ENCODE data around the gene ACSL5.
"Not testable (repeated sequence)": the region's sequence is repeated elsewhere in the genome, so short reads cannot be mapped to it uniquely, and the experiment has no call there.

ACSL5 gene

DNA sequence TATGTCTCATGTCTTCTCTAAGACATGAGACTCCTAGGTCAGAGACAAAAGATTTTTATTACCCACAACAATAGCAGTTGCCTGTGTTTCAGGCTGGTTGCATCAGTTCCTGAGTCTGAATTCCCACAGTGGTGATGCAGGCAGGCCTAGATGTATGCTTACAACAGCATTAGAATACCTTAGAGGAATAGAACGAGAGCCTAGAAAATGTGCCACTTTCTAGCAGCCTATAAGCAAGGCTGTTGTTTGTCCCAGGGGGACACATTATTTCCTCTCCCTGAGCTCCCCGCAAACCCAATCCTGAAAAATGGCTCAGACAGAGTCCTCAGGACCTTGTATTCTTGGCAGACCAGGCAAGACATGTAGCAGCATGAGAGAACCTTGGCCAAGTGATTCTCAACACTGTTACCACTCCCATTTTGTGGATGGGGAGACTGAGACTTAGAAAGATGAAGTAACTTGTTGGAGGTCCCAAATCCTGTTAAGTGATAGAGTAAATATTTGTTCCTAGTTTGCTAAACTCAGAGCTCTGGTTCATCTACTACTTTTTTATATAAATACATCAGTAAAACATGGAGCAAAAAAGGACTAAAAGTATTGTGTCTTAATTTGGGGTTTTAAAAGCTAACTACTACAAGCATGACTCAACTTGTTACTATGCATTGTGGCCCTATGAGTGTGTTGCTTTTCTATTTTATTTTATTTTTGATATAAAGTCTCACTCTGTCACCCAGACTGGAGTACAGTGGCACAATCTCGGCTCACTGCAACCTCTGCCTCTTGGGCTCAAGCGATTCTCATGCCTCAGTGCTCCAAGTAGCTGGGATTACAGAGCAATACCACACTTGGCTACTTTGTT lies 87.3 kb downstream of the ACSL5 start:
- DNase-seq (ENCODE audit: low read depth) = no peak

DNA sequence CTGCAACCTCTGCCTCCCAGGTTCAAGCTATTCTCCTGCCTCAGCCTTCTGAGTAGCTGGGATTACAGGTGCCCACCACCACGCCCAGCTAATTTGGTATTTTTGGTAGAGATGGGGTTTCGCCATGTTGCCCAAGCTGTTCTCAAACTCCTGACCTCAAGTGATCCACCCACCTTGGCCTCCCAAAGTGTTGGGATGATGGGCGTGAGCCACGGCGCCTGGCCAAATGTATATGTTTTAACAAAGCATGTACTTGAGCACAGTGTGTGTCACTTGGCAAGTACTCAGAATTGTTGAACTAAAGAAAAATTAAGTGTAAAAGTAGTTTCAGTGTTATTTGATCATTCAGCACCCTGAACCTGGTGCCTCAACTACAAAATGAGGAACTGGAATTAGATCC lies 90.2 kb downstream of the ACSL5 start:
- DNase-seq (ENCODE audit: low read depth) = not testable (repeated sequence)

DNA sequence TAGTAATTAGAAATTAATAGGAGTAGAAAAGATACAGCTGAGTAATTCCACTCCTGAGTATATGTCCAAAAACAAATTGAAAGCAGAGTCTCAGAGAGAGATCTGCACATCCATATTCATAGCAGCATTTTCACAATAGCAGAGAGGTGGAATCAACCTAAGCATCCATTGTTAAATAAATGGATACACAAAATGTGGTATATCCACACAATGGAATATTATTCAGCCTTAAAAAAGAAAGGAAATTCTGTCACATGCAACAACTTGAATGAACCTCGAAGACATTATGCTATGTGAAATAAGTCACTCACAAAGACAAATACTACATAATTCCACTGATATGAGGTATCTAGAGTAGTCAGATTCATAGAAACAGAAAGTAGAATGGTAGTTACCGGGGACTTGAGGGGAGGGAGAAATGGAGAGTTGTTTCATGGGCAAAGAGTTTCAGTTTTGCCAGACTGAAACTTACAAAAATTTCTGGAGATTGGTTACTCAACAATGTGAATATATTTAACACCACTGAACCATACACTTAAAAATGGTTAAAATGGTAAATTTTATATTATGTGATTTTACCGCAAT lies 91.5 kb downstream of the ACSL5 start:
- no peak for DNase-seq (ENCODE audit: low read depth)

DNA sequence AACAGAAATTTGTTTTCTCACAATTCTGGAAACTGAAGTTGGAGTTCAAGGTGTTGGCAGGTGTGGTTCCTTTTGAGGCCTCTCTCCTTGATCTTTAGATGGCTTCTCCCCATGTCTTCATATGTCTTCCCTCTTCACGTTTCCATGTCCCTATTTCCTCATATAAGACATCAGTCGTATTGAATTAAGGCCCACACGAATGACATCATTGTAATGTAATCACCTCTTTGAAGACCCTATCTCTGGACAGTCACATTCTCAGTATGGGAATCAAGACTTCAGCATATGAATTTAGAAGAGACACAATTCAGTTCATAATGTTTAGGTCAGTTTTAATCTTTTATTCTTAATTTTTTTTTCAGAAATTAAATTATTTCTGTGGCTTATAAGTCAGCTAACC lies 92.9 kb downstream of the ACSL5 start:
- DNase-seq (ENCODE audit: low read depth) = no peak

DNA sequence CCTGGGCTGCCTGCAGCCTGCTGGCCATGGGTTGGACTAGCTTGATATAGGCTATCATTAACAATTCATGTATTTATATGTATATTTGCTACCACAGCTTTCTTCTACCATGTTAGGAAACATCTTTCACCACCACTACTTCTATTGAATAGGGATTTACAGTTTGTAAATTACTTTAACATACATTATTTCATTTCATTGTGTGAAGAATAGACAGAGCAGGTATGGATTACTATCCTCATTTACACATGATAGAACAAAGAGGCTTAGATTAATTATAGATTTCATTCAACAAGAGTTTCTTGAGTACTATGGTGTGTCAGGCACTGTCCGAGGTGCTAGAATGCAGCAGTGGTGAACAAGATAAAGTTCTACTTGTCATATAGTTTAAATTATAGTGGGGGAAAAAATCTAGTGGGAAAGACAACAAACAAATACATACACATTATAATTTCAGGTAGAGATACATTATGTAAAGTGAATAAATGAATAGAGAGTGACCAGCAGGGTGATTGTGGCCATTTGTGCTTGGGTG lies 93.7 kb downstream of the ACSL5 start:
- no peak for DNase-seq (ENCODE audit: low read depth)

DNA sequence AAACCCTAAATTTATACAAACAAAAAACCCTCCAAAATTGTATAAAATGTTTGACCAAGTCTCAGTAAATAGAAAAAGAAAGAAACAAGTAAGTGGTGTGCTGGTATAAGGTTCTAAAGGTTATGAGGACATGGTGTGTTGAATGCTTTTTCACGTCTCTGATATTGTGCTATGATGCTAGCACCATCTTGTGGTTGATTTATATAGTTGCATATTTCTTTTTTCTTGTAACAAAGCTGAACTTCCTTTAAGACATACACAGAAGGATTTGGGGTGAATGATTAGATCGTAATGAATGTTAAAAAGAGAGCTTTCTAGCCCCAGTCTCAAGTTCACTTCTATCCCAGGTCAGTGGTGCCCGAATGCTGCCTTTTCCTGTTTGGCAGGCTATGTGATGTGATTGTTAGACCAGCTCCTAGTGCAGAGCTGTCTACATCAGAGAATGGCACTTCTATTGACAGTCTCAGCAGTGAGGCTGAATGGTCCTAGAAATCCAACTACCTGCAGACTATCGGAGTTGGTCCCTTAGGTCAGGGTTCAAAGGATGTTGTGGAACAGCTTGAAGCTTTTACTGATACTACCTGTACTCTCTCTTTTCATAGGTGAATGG lies 98.1 kb downstream of the ACSL5 start:
- no peak for DNase-seq (ENCODE audit: low read depth)

DNA sequence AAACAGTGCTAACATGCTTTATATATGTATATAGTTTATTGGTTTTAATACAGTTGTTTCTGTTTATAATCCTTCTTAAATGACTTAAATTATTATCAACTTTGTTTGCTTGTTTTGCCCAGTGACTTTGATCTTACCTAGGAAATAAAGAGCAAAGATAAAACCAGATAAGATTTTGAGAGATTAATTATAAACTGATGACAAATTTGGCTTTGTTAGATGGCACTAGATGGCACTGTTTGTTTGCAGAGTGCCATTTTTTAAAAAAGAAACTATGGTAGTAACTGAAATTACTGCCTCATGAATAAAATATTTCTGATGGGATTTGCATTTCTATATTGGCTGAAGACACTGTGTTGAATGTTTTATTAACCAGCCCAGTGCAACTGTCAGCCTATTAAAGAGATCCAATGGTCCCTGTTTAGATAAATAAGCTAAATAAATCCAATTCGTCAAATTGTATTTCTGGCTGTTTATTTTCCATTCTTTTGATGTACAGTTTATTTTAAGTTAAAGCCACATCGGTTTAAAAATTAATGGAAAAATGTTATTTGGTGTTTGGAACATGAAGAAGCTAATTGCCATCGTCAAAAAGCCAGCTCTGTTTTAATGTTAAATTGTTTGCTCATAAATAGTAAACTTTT lies 101.8 kb downstream of the ACSL5 start:
- no peak for DNase-seq (ENCODE audit: low read depth)

Measured in activated T-helper 9 cell treated with anti-CD3 and anti-CD28 coated beads, Interleukin-2, amount 50 U/mL, for 16 hours (primary cell).